ENCODE results near the gene WDR17.

GRCh38 chr4:176186067-176186466 lies 120.4 kb downstream of the WDR17 start:
- TF ChIP-seq MAFK (conservative IDR thresholded peaks at IDR 0.05 in 1 of 2, IDR thresholded peaks at IDR 0.05 in 1 of 2; ENCODE audit: low read length in 2 of 2) (no peak), YY1 (IDR thresholded peaks at IDR 0.05; ENCODE audit: insufficient read depth, insufficient replicate concordance, low read depth, low read length) (no peak)
